Esophagus squamous epithelium (tissue), 4 donors: ENCODE measurements around the gene FBXW11.

Experiments
- CTCF ChIP-seq, 6 experiments: fragments of 450-650 bp in 4 of 6; fragments of 200-600 bp in 2 of 6; sonication (generic) in 2 of 6; IDR thresholded peaks; one replicate each; pipeline ENCODE4 v1.5.1; 2016 to 2019; ENCODE audit warnings: antibody characterized with exemption in 6 of 6, mild to moderate bottlenecking in 4 of 6, moderate library complexity in 4 of 6
- POLR2A ChIP-seq, 4 donors: fragments of 450-650 bp; IDR thresholded peaks; one replicate each; pipeline ENCODE4 v1.6.1; 2017; ENCODE audit warnings: antibody characterized with exemption in 4 of 4, mild to moderate bottlenecking in 4 of 4, moderate library complexity in 3 of 4

- no peak for TF ChIP-seq CTCF (IDR thresholded peaks at IDR 0.05)
- no peak for TF ChIP-seq POLR2A (IDR thresholded peaks at IDR 0.05)
Observed at GRCh38 chr5:171823269-171823668, 183.2 kb downstream of the FBXW11 start.
